Activated CD4-positive, alpha-beta T cell treated with anti-CD3 and anti-CD28 coated beads for 36 hours (primary cell): Measurements from ENCODE around the gene BMP10. TPM values are rescaled to one million over a fixed set of nuclear protein-coding genes. Genes with fewer than 3 reads are reported as not detected.

Experiments used
- ATAC-seq: fragments of 200-7000 bp; cut with Tn5 transposase; one replicate; pipeline ENCODE4 v1.10.0; 2021; ENCODE audit warnings: mild to moderate bottlenecking, moderate library complexity
- CTCF ChIA-PET: fragments of 350-600 bp; sonication (Branson Sonifier 250); formaldehyde crosslinking; loops from one replicate; lab custom pipeline; 2021; ENCODE audit warnings: antibody characterized with exemption; lab: Charles Lee
- POLR2A ChIA-PET: fragments of 350-600 bp; sonication (Branson Sonifier 250); formaldehyde crosslinking; loops from one replicate; lab custom pipeline; 2021; ENCODE audit warnings: antibody characterized with exemption, inconsistent platforms; lab: Charles Lee
- DNase-seq: peaks from one replicate; pipeline ENCODE4 v3.0.0-alpha.2; 2020
- H3K27ac Mint-ChIP-seq: one replicate; pipeline ENCODE4 v1.8.0; 2021; ENCODE audit warnings: mixed read lengths
- H3K27me3 Mint-ChIP-seq: one replicate; pipeline ENCODE4 v1.8.0; 2021; ENCODE audit warnings: mixed read lengths
- H3K36me3 Mint-ChIP-seq: one replicate; pipeline ENCODE4 v1.8.0; 2021; ENCODE audit warnings: low read depth, mixed read lengths
- H3K4me1 Mint-ChIP-seq: one replicate; pipeline ENCODE4 v1.8.0; 2021; ENCODE audit warnings: mixed read lengths
- H3K4me3 Mint-ChIP-seq: one replicate; pipeline ENCODE4 v1.8.0; 2021; ENCODE audit warnings: mild to moderate bottlenecking, moderate library complexity, mixed read lengths
- H3K9me3 Mint-ChIP-seq: one replicate; pipeline ENCODE4 v1.8.0; 2021; ENCODE audit warnings: low read depth, mixed read lengths
- intact Hi-C, 2 experiments: fragments of 100-400 bp; cut with DNase I in 1 of 2; cut with micrococcal nuclease in 1 of 2; formaldehyde crosslinking; loops; one replicate each; pipeline versions ENCODE4 v1.14.2 to v1.15.1; 2022 to 2024; cut with DNase I, micrococcal nuclease
- total RNA-seq, 2 experiments: library from RNA; stranded (reverse); gene quantifications; one replicate each; pipeline ENCODE4 v1.2.3, GENCODE V29; 2021

The BMP10 gene
- total RNA-seq, 2 experiments from 2014 or later, result not detected

- ATAC-seq (no peak), DNase-seq (no peak)
- Mint-ChIP-seq H3K9me3 (no peaks in the 10 kb centered on the region), H3K4me1 (no peaks in the 10 kb centered on the region), H3K27me3 (no peaks in the 10 kb centered on the region), H3K36me3 (peaks cover 61% of the 10 kb centered on the region), H3K27ac (peak overlapping the region; percentile 55), H3K4me3 (no peak overlapping the region)
- CTCF ChIA-PET, result interaction anchor here (0.6 to 1.5 kb wide), 4 partner anchors 10 to 105 kb away, joined by 3 to 7 read pairs (median 4); no protein-coding TSS in a partner anchor
- POLR2A ChIA-PET, result interaction anchor here (0.6 kb wide), 1 partner anchor 31 kb away, joined by 4 read pairs; no protein-coding TSS in a partner anchor
- intact Hi-C loops, result no loop called here
Measured at GRCh38 chr2:68819556-68819955, 51.6 kb downstream of the BMP10 start.

- ATAC-seq (no peak), DNase-seq (no peak)
- POLR2A ChIA-PET, result no interaction called here
- H3K36me3 Mint-ChIP-seq, result peaks cover 57% of the 10 kb centered on the region
- no peaks in the 10 kb centered on the region for H3K9me3 Mint-ChIP-seq
- CTCF ChIA-PET, result interaction anchor here (0.6 to 1.5 kb wide), 4 partner anchors 13 to 467 kb away, joined by 3 to 5 read pairs (median 3); no protein-coding TSS in a partner anchor
- no peak overlapping the region for H3K4me3 Mint-ChIP-seq
- peak overlapping the region; percentile 78 for H3K27ac Mint-ChIP-seq
- intact Hi-C loops, result no loop called here
- H3K27me3 Mint-ChIP-seq, result no peaks in the 10 kb centered on the region
- no peaks in the 10 kb centered on the region for H3K4me1 Mint-ChIP-seq
Measured at GRCh38 chr2:68817306-68817705, 53.9 kb downstream of the BMP10 start.

Other genes with a start within 250 kb of the BMP10 start
- gene PROKR1, start 227.8 kb downstream of the BMP10 start, total RNA-seq, result not detected
- gene ARHGAP25, start 136.6 kb downstream of the BMP10 start, total RNA-seq, result 10 to 100 TPM; 57.9 to 73.2 TPM
- gene GKN2, start 81.5 kb upstream of the BMP10 start, total RNA-seq, result not detected
- not detected for gene GKN1, start 103.2 kb upstream of the BMP10 start, total RNA-seq
- under 1 TPM in 1 of 2 experiments, not detected in 1; 0.32 TPM for gene ANTXR1, start 141.8 kb upstream of the BMP10 start, total RNA-seq